Measurements from ENCODE around the gene GPHB5. TPM values are rescaled to one million over a fixed set of nuclear protein-coding genes. Genes with fewer than 3 reads are reported as not detected.

The GPHB5 gene
- not detected in 2 replicates for total RNA-seq (2022)
- Bru-seq, nascent RNA: percentile 14 among the genes with signal in this experiment
- percentile 15 among the genes with signal in this experiment for BruChase-seq, experiment 1, labeled RNA remaining after a 6-hour chase
- percentile 19 among the genes with signal in this experiment for BruChase-seq, experiment 2, labeled RNA remaining after a 2-hour chase
- long read RNA-seq: 0 reads

DNA sequence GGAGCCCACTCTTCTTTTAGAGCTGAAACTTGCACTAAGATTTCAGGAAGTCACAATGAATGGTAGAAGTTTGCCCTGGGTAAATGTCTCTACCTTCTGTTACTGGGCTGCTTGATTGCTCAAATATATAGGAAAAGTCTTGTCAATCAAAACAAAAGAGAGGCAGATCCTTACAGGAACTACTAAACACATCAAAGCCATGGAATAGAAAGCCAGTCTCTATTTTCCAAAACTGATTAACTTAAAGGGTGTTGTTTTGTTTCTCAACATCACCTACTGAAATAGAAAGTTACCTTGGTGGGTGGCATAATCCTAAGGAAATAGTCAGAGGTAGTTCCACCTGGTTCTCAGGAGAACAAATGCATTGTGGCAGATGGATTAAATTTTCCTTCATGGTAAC lies at the start of gene GPHB5:
TSS of gene GPHB5 (minus strand) at position 101 of the 400 bp plus-strand sequence. CDS start 1,086 bp downstream, outside the sequence.
- intact Hi-C loops (cut with micrococcal nuclease; ENCODE audit: unreplicated experiment): no loop called here
- Mint-ChIP-seq H3K36me3 (ENCODE audit: insufficient read depth, unreplicated experiment) (no peaks in the 10 kb centered on the region), H3K27me3 (ENCODE audit: unreplicated experiment) (peaks cover 58% of the 10 kb centered on the region), H3K9me3 (ENCODE audit: low read depth, unreplicated experiment) (no peaks in the 10 kb centered on the region), H3K4me1 (ENCODE audit: low read depth, unreplicated experiment) (no peaks in the 10 kb centered on the region), H3K4me3 (ENCODE audit: low read depth, unreplicated experiment) (no peak within 1 kb of the TSS), H3K27ac (ENCODE audit: unreplicated experiment) (no peak within 1 kb of the TSS)
- CTCF ChIA-PET: no interaction called here
- TF ChIP-seq, protein P1, sequence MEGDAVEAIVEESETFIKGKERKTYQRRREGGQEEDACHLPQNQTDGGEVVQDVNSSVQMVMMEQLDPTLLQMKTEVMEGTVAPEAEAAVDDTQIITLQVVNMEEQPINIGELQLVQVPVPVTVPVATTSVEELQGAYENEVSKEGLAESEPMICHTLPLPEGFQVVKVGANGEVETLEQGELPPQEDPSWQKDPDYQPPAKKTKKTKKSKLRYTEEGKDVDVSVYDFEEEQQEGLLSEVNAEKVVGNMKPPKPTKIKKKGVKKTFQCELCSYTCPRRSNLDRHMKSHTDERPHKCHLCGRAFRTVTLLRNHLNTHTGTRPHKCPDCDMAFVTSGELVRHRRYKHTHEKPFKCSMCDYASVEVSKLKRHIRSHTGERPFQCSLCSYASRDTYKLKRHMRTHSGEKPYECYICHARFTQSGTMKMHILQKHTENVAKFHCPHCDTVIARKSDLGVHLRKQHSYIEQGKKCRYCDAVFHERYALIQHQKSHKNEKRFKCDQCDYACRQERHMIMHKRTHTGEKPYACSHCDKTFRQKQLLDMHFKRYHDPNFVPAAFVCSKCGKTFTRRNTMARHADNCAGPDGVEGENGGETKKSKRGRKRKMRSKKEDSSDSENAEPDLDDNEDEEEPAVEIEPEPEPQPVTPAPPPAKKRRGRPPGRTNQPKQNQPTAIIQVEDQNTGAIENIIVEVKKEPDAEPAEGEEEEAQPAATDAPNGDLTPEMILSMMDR (IDR thresholded peaks at IDR 0.05; ENCODE audit: unreplicated experiment): no peak
- no TSS peak for BruUV-seq (replicated peaks)
- no peak for DNase-seq

GRCh38 chr14:63367742-63368364 lies 49.1 kb upstream of the GPHB5 start:
- no peaks in the 10 kb centered on the region for H3K36me3 Mint-ChIP-seq (ENCODE audit: insufficient read depth, unreplicated experiment)
- BruUV-seq (replicated peaks): no TSS peak
- no peaks in the 10 kb centered on the region for H3K27me3 Mint-ChIP-seq (ENCODE audit: unreplicated experiment)
- H3K4me1 Mint-ChIP-seq (ENCODE audit: low read depth, unreplicated experiment): no peaks in the 10 kb centered on the region
- CTCF ChIA-PET: no interaction called here
- H3K4me3 Mint-ChIP-seq (ENCODE audit: low read depth, unreplicated experiment): no peak overlapping the region
- intact Hi-C loops (cut with micrococcal nuclease; ENCODE audit: unreplicated experiment): no loop called here
- peaks cover 2% of the 10 kb centered on the region for H3K9me3 Mint-ChIP-seq (ENCODE audit: low read depth, unreplicated experiment)
- TF ChIP-seq, protein P1 (IDR thresholded peaks at IDR 0.05; ENCODE audit: unreplicated experiment): no peak
- H3K27ac Mint-ChIP-seq (ENCODE audit: unreplicated experiment): no peak overlapping the region
- DNase-seq: no peak

GRCh38 chr14:63362389-63362819 lies 43.7 kb upstream of the GPHB5 start:
- intact Hi-C loops (cut with micrococcal nuclease; ENCODE audit: unreplicated experiment): no loop called here
- no TSS peak for BruUV-seq (replicated peaks)
- no peaks in the 10 kb centered on the region for H3K36me3 Mint-ChIP-seq (ENCODE audit: insufficient read depth, unreplicated experiment)
- TF ChIP-seq, protein P1 (IDR thresholded peaks at IDR 0.05; ENCODE audit: unreplicated experiment): no peak
- no peak overlapping the region for H3K4me3 Mint-ChIP-seq (ENCODE audit: low read depth, unreplicated experiment)
- CTCF ChIA-PET: interaction anchor here (0.6 to 0.7 kb wide), 2 partner anchors 54 to 851 kb away, joined by 5 to 6 read pairs; no protein-coding TSS in a partner anchor
- DNase-seq: no peak
- peaks cover 14% of the 10 kb centered on the region for H3K27me3 Mint-ChIP-seq (ENCODE audit: unreplicated experiment)
- H3K27ac Mint-ChIP-seq (ENCODE audit: unreplicated experiment): no peak overlapping the region
- H3K9me3 Mint-ChIP-seq (ENCODE audit: low read depth, unreplicated experiment): no peaks in the 10 kb centered on the region
- H3K4me1 Mint-ChIP-seq (ENCODE audit: low read depth, unreplicated experiment): no peaks in the 10 kb centered on the region

DNA sequence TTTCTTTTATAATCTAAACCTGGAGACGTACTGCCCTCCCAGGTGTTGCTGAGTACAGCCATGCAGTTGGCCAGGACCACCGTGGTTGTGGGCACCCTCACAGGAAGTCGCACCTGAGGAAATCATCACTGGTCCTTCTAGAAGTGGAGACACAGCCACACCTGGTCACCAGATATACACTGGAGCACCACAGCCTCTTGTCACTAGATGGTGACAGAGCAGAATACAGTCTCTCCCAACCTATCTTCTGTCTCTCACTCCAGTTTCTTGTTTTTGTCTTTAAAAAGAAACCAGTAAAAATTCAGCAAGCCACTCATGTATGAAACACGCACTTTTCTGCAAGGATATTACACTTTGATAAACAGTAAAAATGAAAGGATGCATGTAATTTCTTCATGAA lies 43.1 kb upstream of the GPHB5 start:
- Mint-ChIP-seq H3K4me3 (ENCODE audit: low read depth, unreplicated experiment) (no peak overlapping the region), H3K36me3 (ENCODE audit: insufficient read depth, unreplicated experiment) (no peaks in the 10 kb centered on the region), H3K9me3 (ENCODE audit: low read depth, unreplicated experiment) (no peaks in the 10 kb centered on the region), H3K27me3 (ENCODE audit: unreplicated experiment) (peaks cover 19% of the 10 kb centered on the region), H3K4me1 (ENCODE audit: low read depth, unreplicated experiment) (no peaks in the 10 kb centered on the region), H3K27ac (ENCODE audit: unreplicated experiment) (no peak overlapping the region)
- CTCF ChIA-PET: no interaction called here
- TF ChIP-seq, protein P1 (IDR thresholded peaks at IDR 0.05; ENCODE audit: unreplicated experiment): no peak
- no peak for DNase-seq
- BruUV-seq (replicated peaks): no TSS peak
- intact Hi-C loops (cut with micrococcal nuclease; ENCODE audit: unreplicated experiment): no loop called here

All from Calu3 (cell line).